NT2/D1 (cell line): ENCODE results near the gene ZCWPW1.

Experiments
- SUZ12 ChIP-seq: IDR thresholded peaks from 2 replicates; pipeline ENCODE4 v1.6.1; 2011; ENCODE audit not compliant: insufficient read length, insufficient read depth; ENCODE audit errors: extremely low read depth
- YY1 ChIP-seq: IDR thresholded peaks from 2 replicates; pipeline ENCODE4 v1.6.1; 2011; ENCODE audit not compliant: insufficient read length, insufficient read depth
- ZNF274 ChIP-seq: IDR thresholded peaks from 2 replicates; pipeline ENCODE4 v1.6.1; 2011; ENCODE audit warnings: mild to moderate bottlenecking, low read depth, low read length

- TF ChIP-seq SUZ12 (no peak), ZNF274 (no peak), YY1 (no peak)
These were observed 70.3 kb downstream of the ZCWPW1 start, which contains the start of gene PILRB for GRCh38 chr7:100358027-100358856.
